ENCODE data around the gene KRTAP10-11. TPM values are rescaled to one million over a fixed set of nuclear protein-coding genes. Genes with fewer than 3 reads are reported as not detected.

Gene KRTAP10-11
- total RNA-seq, 1 donor from 2014 or later: not detected

- DNase-seq (ENCODE audit: low read depth) (no peak), FAIRE-seq (no peak)
- Histone ChIP-seq H3K9me3 (ENCODE audit: insufficient read depth, low read depth, low read length) (peaks cover 3% of the 10 kb centered on the region), H2AFZ (ENCODE audit: low read depth, low read length) (no peak overlapping the region), H3K27me3 (ENCODE audit: insufficient read depth, low read length) (no peaks in the 10 kb centered on the region), H3K4me3 (ENCODE audit: insufficient read depth, low read depth, low read length) (no peak overlapping the region), H3K9ac (ENCODE audit: low read length) (no peak overlapping the region), H3K79me2 (ENCODE audit: insufficient read depth, low read length) (no peaks in the 10 kb centered on the region), H4K20me1 (ENCODE audit: insufficient read depth, low read length) (no peaks in the 10 kb centered on the region), H3K27ac (ENCODE audit: low read depth, low read length) (no peak overlapping the region), H3K4me2 (ENCODE audit: low read length) (no peak overlapping the region), H3K4me1 (ENCODE audit: insufficient read depth, low read length) (no peaks in the 10 kb centered on the region), H3K36me3 (ENCODE audit: insufficient read depth, low read length) (no peaks in the 10 kb centered on the region)
- TF ChIP-seq CTCF (IDR thresholded peaks at IDR 0.05; ENCODE audit: insufficient read depth, low read depth, low read length): no peak
- TF ChIP-seq EZH2 (IDR thresholded peaks at IDR 0.05; ENCODE audit: insufficient read depth, low read length): no peak
- no peaks in the 10 kb centered on the region for H3K36me3 Mint-ChIP-seq (ENCODE audit: low read depth, unreplicated experiment)
- H3K9me3 Mint-ChIP-seq (ENCODE audit: unreplicated experiment): peaks cover 25% of the 10 kb centered on the region
- no peak overlapping the region for H3K27ac Mint-ChIP-seq (ENCODE audit: unreplicated experiment)
- H3K27me3 Mint-ChIP-seq (ENCODE audit: low read depth, unreplicated experiment): peaks cover 19% of the 10 kb centered on the region
- no peaks in the 10 kb centered on the region for H3K4me1 Mint-ChIP-seq (ENCODE audit: low read depth, unreplicated experiment)
- H3K4me3 Mint-ChIP-seq (ENCODE audit: unreplicated experiment): no peak overlapping the region
These were observed 29.1 kb upstream of the KRTAP10-11 start for GRCh38 chr21:44617071-44617501.

GRCh38 chr21:44618504-44618903, 27.7 kb upstream of the KRTAP10-11 start:
- Mint-ChIP-seq H3K9me3 (ENCODE audit: unreplicated experiment) (peaks cover 29% of the 10 kb centered on the region), H3K27me3 (ENCODE audit: low read depth, unreplicated experiment) (peaks cover 13% of the 10 kb centered on the region), H3K4me1 (ENCODE audit: low read depth, unreplicated experiment) (no peaks in the 10 kb centered on the region), H3K36me3 (ENCODE audit: low read depth, unreplicated experiment) (no peaks in the 10 kb centered on the region), H3K4me3 (ENCODE audit: unreplicated experiment) (no peak overlapping the region), H3K27ac (ENCODE audit: unreplicated experiment) (peak overlapping the region; percentile 20)
- H3K4me1 ChIP-seq (ENCODE audit: insufficient read depth, low read length): no peaks in the 10 kb centered on the region
- no peak overlapping the region for H3K9ac ChIP-seq (ENCODE audit: low read length)
- no peak overlapping the region for H2AFZ ChIP-seq (ENCODE audit: low read depth, low read length)
- H3K36me3 ChIP-seq (ENCODE audit: insufficient read depth, low read length): no peaks in the 10 kb centered on the region
- FAIRE-seq (no peak), DNase-seq (ENCODE audit: low read depth) (peak; percentile 2)
- peaks cover 4% of the 10 kb centered on the region for H3K9me3 ChIP-seq (ENCODE audit: insufficient read depth, low read depth, low read length)
- no peaks in the 10 kb centered on the region for H4K20me1 ChIP-seq (ENCODE audit: insufficient read depth, low read length)
- H3K4me3 ChIP-seq (ENCODE audit: insufficient read depth, low read depth, low read length): no peak overlapping the region
- no peak overlapping the region for H3K4me2 ChIP-seq (ENCODE audit: low read length)
- TF ChIP-seq EZH2 (IDR thresholded peaks at IDR 0.05; ENCODE audit: insufficient read depth, low read length) (no peak), CTCF (IDR thresholded peaks at IDR 0.05; ENCODE audit: insufficient read depth, low read depth, low read length) (no peak)
- no peaks in the 10 kb centered on the region for H3K79me2 ChIP-seq (ENCODE audit: insufficient read depth, low read length)
- no peaks in the 10 kb centered on the region for H3K27me3 ChIP-seq (ENCODE audit: insufficient read depth, low read length)
- no peak overlapping the region for H3K27ac ChIP-seq (ENCODE audit: low read depth, low read length)

GRCh38 chr21:44618909-44619308, 27.3 kb upstream of the KRTAP10-11 start:
- Mint-ChIP-seq H3K36me3 (ENCODE audit: low read depth, unreplicated experiment) (no peaks in the 10 kb centered on the region), H3K27ac (ENCODE audit: unreplicated experiment) (no peak overlapping the region), H3K27me3 (ENCODE audit: low read depth, unreplicated experiment) (peaks cover 13% of the 10 kb centered on the region), H3K4me3 (ENCODE audit: unreplicated experiment) (no peak overlapping the region), H3K4me1 (ENCODE audit: low read depth, unreplicated experiment) (no peaks in the 10 kb centered on the region), H3K9me3 (ENCODE audit: unreplicated experiment) (peaks cover 32% of the 10 kb centered on the region)
- no peak for FAIRE-seq
- Histone ChIP-seq H3K4me3 (ENCODE audit: insufficient read depth, low read depth, low read length) (no peak overlapping the region), H3K27me3 (ENCODE audit: insufficient read depth, low read length) (no peaks in the 10 kb centered on the region), H3K4me2 (ENCODE audit: low read length) (no peak overlapping the region), H3K9me3 (ENCODE audit: insufficient read depth, low read depth, low read length) (peaks cover 4% of the 10 kb centered on the region), H3K79me2 (ENCODE audit: insufficient read depth, low read length) (no peaks in the 10 kb centered on the region), H3K9ac (ENCODE audit: low read length) (no peak overlapping the region), H2AFZ (ENCODE audit: low read depth, low read length) (no peak overlapping the region), H3K4me1 (ENCODE audit: insufficient read depth, low read length) (no peaks in the 10 kb centered on the region), H4K20me1 (ENCODE audit: insufficient read depth, low read length) (no peaks in the 10 kb centered on the region), H3K36me3 (ENCODE audit: insufficient read depth, low read length) (no peaks in the 10 kb centered on the region), H3K27ac (ENCODE audit: low read depth, low read length) (no peak overlapping the region)
- no peak for TF ChIP-seq CTCF (IDR thresholded peaks at IDR 0.05; ENCODE audit: insufficient read depth, low read depth, low read length)
- no peak for TF ChIP-seq EZH2 (IDR thresholded peaks at IDR 0.05; ENCODE audit: insufficient read depth, low read length)
- DNase-seq (ENCODE audit: low read depth): no peak

Measured in astrocyte (in vitro differentiated cells and primary cell).